ENCODE results near the gene GAGE10. TPM values are rescaled to one million over a fixed set of nuclear protein-coding genes. Genes with fewer than 3 reads are reported as not detected.
A peak's percentile ranks its signal among the peaks of the same experiment; 100 is the strongest.
"Not testable (repeated sequence)": the region's sequence is repeated elsewhere in the genome, so short reads cannot be mapped to it uniquely, and the experiment has no call there.

Gene GAGE10
- polyA plus RNA-seq, 10 donors, result not detected

GRCh38 chrX:49276207-49276606 lies 27.2 kb upstream of the GAGE10 start:
- DNase-seq, result no peak

GRCh38 chrX:49276671-49277534 lies 26.5 kb upstream of the GAGE10 start:
- DNase-seq, result no peak

DNA sequence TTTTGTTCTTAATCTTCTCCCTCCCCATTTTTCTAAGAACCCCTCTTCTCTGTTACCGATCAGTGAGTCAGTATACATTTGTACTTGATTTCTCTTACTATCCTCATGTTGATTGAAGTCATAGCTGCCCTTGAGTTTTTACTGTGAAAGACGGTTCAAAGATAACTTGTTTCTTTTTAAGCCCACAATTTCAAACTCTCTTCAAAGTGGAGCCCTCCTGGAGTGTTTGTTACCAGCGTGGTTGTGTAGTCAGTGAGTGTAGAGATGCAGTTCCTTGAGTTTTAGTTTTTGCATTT lies 26.0 kb upstream of the GAGE10 start:
- no peak for DNase-seq

GRCh38 chrX:49278081-49278480 lies 25.4 kb upstream of the GAGE10 start:
- DNase-seq, result no peak

GRCh38 chrX:49282647-49283011 lies 20.8 kb upstream of the GAGE10 start:
- DNase-seq, result peak; percentile 19 to 64 (median 21)

DNA sequence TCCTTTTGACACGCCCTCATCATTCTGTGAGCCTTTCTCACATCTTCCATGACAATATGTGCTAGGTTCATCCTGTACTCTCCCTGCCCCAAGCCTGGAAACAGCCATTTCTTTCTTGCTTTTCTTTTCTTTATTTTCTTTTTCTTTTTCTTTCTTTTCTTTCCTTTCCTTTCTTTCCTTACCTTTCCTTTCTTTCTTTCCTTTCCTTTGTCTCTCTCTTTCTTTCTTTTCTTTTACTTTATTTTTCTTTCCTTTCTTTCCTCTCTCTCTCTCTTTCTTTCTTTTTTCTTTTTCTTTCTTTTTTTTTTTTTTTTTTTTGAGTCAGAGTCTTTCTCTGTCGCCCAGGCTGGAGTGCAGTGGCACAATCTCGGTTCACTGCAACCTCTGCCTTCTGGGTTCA lies 19.2 kb upstream of the GAGE10 start:
- no peak for DNase-seq

DNA sequence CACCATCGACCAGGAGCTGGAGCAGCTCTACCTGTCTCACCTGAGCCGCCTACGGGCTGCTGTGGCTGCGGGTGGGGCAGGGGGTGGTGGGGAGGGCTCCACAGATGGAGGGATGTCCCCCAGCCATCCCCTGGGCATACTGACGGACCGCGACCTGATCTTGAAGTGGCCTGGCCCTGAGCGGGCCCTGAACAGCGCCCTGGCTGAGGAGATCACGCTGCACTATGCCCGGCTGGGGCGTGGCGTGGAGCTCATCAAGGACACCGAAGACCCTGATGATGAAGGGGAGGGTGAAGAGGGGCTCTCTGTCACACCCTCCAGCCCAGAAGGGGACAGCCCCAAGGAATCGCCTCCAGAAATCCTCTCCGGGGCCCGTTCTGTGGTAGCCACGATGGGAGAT lies 17.3 kb upstream of the GAGE10 start:
- DNase-seq, result no peak

DNA sequence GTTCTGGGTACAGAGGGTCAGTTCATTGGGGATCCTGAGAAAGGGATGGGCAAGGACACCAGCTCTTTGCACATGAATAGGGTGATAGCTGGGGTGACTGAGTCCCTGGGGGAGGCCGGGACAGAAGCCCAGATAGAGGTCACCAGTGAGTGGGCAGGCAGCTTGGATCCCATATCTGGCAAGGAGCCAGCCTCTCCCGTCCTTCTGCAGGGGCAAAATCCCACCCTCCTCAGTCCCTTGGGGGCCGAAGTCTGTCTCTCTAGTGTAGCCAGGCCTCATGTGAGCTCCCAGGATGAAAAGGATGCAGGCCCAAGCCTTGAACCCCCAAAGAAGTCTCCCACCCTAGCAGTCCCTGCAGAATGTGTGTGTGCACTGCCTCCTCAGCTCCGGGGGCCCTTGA lies 16.9 kb upstream of the GAGE10 start:
- no peak for DNase-seq

DNA sequence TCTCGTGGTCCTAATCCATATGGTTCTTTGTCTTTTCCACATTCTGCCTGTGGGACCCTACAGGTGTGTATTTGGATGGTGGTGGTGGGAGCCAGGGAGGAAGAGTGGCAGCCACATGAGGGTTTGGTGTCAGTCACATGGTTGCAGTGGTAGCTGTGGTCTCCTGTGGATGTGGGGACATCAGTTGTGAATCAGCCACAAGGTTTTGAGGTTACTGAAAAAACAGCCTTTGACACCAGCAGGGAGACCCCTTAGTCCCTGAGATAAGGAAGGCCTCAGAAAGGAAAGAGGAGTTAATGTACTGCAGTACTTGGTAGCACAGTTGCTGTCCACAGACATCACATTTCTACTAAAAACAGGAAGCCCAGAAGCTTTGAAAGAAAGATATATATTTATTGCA lies 15.8 kb upstream of the GAGE10 start:
- no peak for DNase-seq

GRCh38 chrX:49290215-49290614 lies 13.2 kb upstream of the GAGE10 start:
- DNase-seq, result no peak

- DNase-seq, result peak in 2 of 3 donors; percentile 35 to 52
Observed at GRCh38 chrX:49291615-49292337, 11.7 kb upstream of the GAGE10 start.

DNA sequence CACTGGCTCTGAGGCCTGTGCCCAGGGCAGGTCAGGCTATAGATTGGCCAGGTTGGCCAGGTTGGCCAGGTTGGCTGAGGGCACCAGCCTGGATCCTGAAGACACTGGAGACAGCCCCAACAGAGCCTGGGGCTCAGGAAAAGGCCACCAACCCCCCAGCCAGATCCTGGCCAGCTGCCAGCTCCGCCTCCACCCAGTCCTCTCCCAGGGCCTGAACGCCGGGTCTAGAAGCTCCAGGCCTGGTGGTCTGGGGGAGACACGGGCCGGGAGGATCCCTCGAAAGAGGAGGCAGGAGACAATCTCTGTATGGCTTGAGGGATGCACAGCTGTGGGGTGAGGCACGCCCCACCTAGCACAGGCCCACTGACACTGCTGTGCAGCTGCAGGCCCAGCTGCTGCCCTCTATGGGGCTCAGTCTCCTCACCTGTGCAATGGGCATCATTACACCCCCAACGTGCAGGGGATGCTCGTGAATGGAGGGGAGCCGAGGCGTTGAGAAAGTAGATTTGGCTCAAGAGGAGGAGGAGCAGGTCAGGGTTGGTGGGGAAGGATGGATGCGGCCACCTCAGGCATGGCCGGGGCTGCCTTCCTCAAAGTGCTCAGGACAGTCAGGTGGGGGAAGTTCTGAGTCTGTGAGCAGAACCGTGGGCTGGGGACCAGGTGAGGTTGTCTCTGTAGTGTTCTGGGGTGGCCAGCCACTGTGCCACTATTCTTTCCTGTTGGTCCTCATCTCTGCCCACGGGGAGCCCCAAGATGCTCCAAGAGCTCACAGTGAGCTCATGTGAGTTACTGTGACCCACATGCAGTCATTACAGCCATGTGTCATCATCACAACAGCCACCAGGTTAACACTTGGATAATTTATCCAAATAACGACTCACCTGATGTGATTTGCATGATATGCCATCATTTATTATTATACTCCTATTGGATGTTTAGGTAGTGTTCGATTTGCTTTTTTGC lies 10.8 kb upstream of the GAGE10 start:
- DNase-seq, result no peak

- not testable (repeated sequence) for DNase-seq
Observed at GRCh38 chrX:49299293-49299692, 4.2 kb upstream of the GAGE10 start.

DNA sequence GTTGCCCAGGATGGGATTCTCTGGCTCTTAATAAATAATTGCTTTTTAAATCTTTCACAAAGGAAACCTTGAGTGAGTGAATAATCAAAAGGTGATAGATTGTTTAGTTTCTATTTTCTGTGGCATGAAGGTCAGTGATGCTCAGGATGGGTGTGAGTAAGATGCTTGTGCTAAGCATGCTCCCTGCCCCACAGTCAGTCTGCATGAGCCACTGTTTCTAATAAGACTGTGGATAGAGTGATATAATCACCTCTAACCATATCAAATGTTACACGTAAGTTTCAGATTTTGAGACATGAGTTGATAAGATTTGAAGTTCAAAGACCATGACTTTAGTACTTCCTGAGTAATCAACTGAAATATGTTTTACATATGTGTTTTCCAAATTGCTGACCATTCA lies 2.7 kb upstream of the GAGE10 start:
- no peak for DNase-seq

GRCh38 chrX:49307775-49308174 lies 4.3 kb downstream of the GAGE10 start:
- DNase-seq, result not testable (repeated sequence)

DNA sequence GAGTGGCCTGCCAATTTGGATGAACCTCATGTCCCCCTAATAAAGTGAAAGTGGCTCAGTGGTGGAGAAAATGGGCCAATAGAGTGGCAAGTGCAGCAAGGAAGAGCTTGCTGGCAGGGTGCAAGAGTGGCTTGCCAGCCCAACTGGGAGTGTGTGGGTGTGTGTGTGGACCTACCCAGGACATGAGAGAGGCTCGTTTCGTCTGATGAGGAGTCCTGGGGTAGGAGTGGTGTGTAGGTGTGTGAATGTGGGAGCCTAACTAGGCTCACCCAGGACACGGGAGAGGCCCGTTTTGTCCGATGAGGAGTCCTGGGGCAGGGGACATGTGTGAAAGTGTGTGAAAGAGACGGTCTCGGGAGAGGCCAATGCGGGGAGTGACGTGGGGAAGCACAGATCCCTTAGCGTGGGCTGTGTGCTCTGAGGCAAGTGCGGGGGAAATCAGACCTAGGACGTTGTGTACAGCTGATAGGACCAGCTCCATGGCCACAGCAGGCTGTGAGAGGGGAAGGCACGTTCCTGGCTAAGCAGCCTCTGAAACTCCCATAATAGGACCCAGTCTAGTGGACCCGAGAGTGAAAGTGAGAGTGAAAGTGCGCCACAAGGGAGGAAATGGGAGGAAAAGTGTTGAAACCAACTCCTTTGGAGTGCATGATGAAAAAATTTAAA lies 5.3 kb downstream of the GAGE10 start:
- peak in 2 of 3 donors; percentile 5 to 29 for DNase-seq

DNA sequence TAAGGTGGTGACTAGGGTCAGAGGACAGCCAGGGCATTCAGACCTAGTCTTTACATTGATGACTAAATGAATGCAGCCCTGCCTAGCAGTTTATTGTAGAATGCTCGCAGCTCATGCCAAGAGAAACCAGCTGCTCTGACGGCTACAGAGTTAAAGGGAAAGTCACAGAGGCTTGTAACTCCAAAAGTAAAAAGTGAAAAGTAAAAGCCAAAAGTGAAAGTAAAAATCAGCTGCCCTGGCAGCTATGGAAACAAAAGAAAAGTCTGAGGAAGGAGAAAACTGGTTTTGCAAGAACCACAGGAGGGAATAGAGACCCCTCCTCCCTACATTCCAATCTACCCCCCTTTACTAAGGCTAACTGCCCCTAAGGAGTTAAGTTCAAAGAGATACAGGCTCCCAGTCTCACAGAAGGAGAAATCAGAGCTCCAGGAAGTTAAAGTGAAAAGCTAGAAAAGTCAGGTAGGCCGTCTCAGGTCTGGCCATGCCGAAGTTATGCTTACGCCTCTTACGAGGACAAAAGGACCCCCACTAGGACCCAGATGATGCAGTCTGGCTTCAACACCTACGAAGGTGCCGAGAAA lies 6.0 kb downstream of the GAGE10 start:
- peak in 2 of 3 donors; percentile 23 to 58 for DNase-seq

- no peak for DNase-seq
Observed at GRCh38 chrX:49310371-49310770, 6.9 kb downstream of the GAGE10 start.

- no peak for DNase-seq
Observed at GRCh38 chrX:49312176-49312575, 8.7 kb downstream of the GAGE10 start.

DNA sequence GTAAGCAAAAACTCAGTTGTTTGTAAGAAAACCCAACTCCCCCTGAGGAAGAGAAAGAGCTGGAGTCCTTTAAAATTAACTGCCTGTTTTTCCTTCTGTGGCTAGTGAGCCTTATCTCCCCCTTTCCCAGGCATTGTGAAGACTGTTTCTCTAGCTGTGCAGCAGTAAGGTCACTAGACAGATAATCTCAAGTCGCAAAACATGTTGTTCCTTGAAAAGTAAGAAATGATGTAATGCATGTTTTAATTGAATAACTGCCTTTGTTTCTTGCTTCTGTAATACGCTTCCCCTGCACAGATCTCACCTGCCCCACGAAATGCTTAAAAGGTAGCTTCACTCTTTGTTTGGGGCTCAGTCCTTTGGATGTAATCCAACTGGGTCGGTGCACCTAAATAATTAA lies 12.6 kb downstream of the GAGE10 start:
- no peak for DNase-seq

DNA sequence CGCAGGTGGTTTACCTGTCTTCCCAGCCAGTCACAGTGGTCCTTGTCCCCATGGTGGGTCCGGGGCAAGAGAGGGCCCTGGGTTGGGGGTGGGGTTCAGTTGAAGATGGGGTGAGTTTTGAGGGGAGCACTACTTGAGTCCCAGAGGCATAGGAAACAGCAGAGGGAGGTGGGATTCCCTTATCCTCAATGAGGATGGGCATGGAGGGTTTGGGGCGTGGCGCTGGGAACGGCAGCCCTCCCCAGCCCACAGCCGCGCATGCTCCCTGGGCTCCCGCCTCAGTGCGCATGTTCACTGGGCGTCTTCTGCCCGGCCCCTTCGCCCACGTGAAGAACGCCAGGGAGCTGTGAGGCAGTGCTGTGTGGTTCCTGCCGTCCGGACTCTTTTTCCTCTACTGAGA lies 18.3 kb downstream of the GAGE10 start, which contains the start of gene GAGE12J:
TSS of gene GAGE12J (plus strand) at position 301 of the 400 bp plus-strand sequence. CDS start 1,157 bp downstream, outside the sequence.
- not testable (repeated sequence) for DNase-seq

Measured in muscle of back (tissue), 11 donors.